Measurements from ENCODE around the gene ZNF605. TPM values are rescaled to one million over a fixed set of nuclear protein-coding genes. Genes with fewer than 3 reads are reported as not detected.

ZNF605 gene
- total and polyA plus RNA-seq, 10 of the 15 experiments (the other 5 are each of a cell fraction or from before 2014, with no cell fraction given), result 0.95 to 4.8 (median 2.5) TPM

DNA sequence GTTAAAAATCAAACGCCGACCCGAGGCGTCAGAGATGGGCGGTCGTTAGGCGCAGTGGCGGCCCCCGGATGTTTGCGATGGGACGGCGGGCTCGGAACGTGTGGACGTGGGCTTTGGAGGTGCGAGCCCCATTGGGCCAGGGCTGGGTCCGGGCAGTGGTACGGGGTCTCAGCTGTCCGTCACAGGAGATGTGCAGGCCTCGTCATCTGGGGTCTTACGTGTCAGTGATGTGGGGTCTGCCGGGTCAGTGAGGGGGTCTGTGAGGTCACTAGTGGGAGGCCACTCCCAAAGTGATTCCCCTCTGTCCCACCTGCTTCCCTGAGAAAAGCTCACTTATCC is 47.1 kb downstream of the ZNF605 start:
- ATAC-seq, result no peak
- peak overlapping the region; percentile 62; the same call in 1 of the 2 replicates for H3K9ac ChIP-seq (ENCODE audit: control insufficient read depth, insufficient read depth, low read length)
- POLR2A ChIA-PET, result interaction anchor here (0.6 kb wide), 1 partner anchor 345 kb away, joined by 4 read pairs; no protein-coding TSS in a partner anchor

GRCh38 chr12:132908145-132909029 is 47.7 kb downstream of the ZNF605 start:
- in situ Hi-C loops (cut with MboI) (no loop called here), intact Hi-C loops (cut with micrococcal nuclease; ENCODE audit: unreplicated experiment) (no loop called here)
- Histone ChIP-seq H3K9ac (ENCODE audit: control insufficient read depth, insufficient read depth, low read length) (peak overlapping the region; percentile 62; the same call in 1 of the 2 replicates), H4K20me1 (ENCODE audit: control insufficient read depth, insufficient read depth) (no peaks in the 10 kb centered on the region), H3K4me1 (ENCODE audit: control insufficient read depth, insufficient read depth, low read length) (no peaks in the 10 kb centered on the region), H3K4me3 (peak overlapping the region; percentile 44; the same call in 1 of the 2 replicates), H3K79me2 (ENCODE audit: control insufficient read depth, insufficient read depth, low read length) (no peaks in the 10 kb centered on the region), H2AFZ (ENCODE audit: control insufficient read depth, low read depth, low read length) (peak overlapping the region; percentile 82), H3K27me3 (replicated peaks in 1 of 2; ENCODE audit: control insufficient read depth in 2 of 2, insufficient read depth in 2 of 2, low read length in 1 of 2) (no peaks in the 10 kb centered on the region), H3K4me2 (ENCODE audit: control insufficient read depth, insufficient read depth) (peak overlapping the region; percentile 89), H3K9me3 (replicated peaks; ENCODE audit: control insufficient read depth, insufficient read depth, low read length) (peaks cover 7% of the 10 kb centered on the region), H3K36me3 (ENCODE audit: control insufficient read depth in 2 of 2, insufficient read depth in 2 of 2, low read length in 1 of 2) (no peaks in the 10 kb centered on the region), H3K27ac (ENCODE audit: control insufficient read depth, insufficient read depth) (no peak overlapping the region)
- ChIA-PET POLR2A (interaction anchor here (0.6 kb wide), 1 partner anchor 345 kb away, joined by 4 read pairs; no protein-coding TSS in a partner anchor), RAD21 (ENCODE audit: unreplicated experiment) (no interaction called here), SMC1A (ENCODE audit: uncharacterized antibody, unreplicated experiment) (no interaction called here), CTCF (no interaction called here)
- no TSS peak for BruUV-seq (replicated peaks)
- DNase-seq (ENCODE audit: low read depth, low spot score), result peak; percentile 89
- ATAC-seq, result peak; percentile 97
- 5% methylated on average over 60 of the region's 85 CpGs for WGBS (ENCODE audit: insufficient coverage, insufficient replicate concordance, low lambda C conversion rate, missing lambda C conversion rate)
- FAIRE-seq, result peak; percentile 49
- TF ChIP-seq ATF2 (IDR thresholded peaks at IDR 0.05; ENCODE audit: low read length) (no peak), EED (IDR thresholded peaks at IDR 0.05; ENCODE audit: low read depth) (no peak), SMAD5 (IDR thresholded peaks at IDR 0.05; ENCODE audit: low read depth) (no peak), ZNF207 (IDR thresholded peaks at IDR 0.05; ENCODE audit: borderline replicate concordance) (no peak), CREM (IDR thresholded peaks at IDR 0.05; ENCODE audit: low read depth) (no peak), CEBPZ (IDR thresholded peaks at IDR 0.05; ENCODE audit: low read depth, low read length) (0 out of 2 replicates have a peak, but pooled peaks have one; percentile 31), MXI1 (IDR thresholded peaks at IDR 0.05; ENCODE audit: low read depth, low read length) (peak; percentile 96), FOXK2 (IDR thresholded peaks at IDR 0.05) (no peak), ETV6 (conservative IDR thresholded peaks at IDR 0.05 in 1 of 2, IDR thresholded peaks at IDR 0.05 in 1 of 2; ENCODE audit: borderline replicate concordance in 1 of 2, low read depth in 1 of 2) (no peak)

More for the DNA sequence above, 47.1 kb downstream of the ZNF605 start:
- no TSS peak for BruUV-seq (replicated peaks)
- TF ChIP-seq DPF2 (IDR thresholded peaks at IDR 0.05) (no peak), SUZ12 (IDR thresholded peaks at IDR 0.05; ENCODE audit: unreplicated experiment) (no peak), TARDBP (IDR thresholded peaks at IDR 0.05; ENCODE audit: borderline replicate concordance) (no peak), MEF2A (IDR thresholded peaks at IDR 0.05; ENCODE audit: insufficient read depth, low read depth, low read length) (no peak)
- Histone ChIP-seq H2AFZ (ENCODE audit: control insufficient read depth, low read depth, low read length) (peak overlapping the region; percentile 82), H3K27me3 (replicated peaks in 1 of 2; ENCODE audit: control insufficient read depth in 2 of 2, insufficient read depth in 2 of 2, low read length in 1 of 2) (no peaks in the 10 kb centered on the region), H3K79me2 (ENCODE audit: control insufficient read depth, insufficient read depth, low read length) (no peaks in the 10 kb centered on the region), H3K4me3 (peak overlapping the region; percentile 44; the same call in 1 of the 2 replicates), H3K4me2 (ENCODE audit: control insufficient read depth, insufficient read depth) (peak overlapping the region; percentile 89), H3K4me1 (ENCODE audit: control insufficient read depth, insufficient read depth, low read length) (no peaks in the 10 kb centered on the region), H4K20me1 (ENCODE audit: control insufficient read depth, insufficient read depth) (no peaks in the 10 kb centered on the region), H3K36me3 (ENCODE audit: control insufficient read depth in 2 of 2, insufficient read depth in 2 of 2, low read length in 1 of 2) (no peaks in the 10 kb centered on the region), H3K27ac (ENCODE audit: control insufficient read depth, insufficient read depth) (no peak overlapping the region), H3K9me3 (replicated peaks; ENCODE audit: control insufficient read depth, insufficient read depth, low read length) (peaks cover 7% of the 10 kb centered on the region)
- DNase-seq (ENCODE audit: low read depth, low spot score) (no peak), FAIRE-seq (no peak)
- ChIA-PET CTCF (no interaction called here), RAD21 (ENCODE audit: unreplicated experiment) (no interaction called here), SMC1A (ENCODE audit: uncharacterized antibody, unreplicated experiment) (no interaction called here)
- 2% methylated on average over 22 of the region's 22 CpGs for WGBS (ENCODE audit: insufficient coverage, insufficient replicate concordance, low lambda C conversion rate, missing lambda C conversion rate)
- intact Hi-C loops (cut with micrococcal nuclease; ENCODE audit: unreplicated experiment) (no loop called here), in situ Hi-C loops (cut with MboI) (no loop called here)

All from GM12878 (cell line).